ENCODE data around the gene ARHGDIG. TPM values are rescaled to one million over a fixed set of nuclear protein-coding genes. Genes with fewer than 3 reads are reported as not detected.

Gene ARHGDIG
- total RNA-seq, 1 donor from 2014 or later: 7.0 TPM

- DNase-seq: no peak
- no peaks in the 10 kb centered on the region for H3K9me3 ChIP-seq (replicated peaks)
- H3K36me3 ChIP-seq: peaks cover 68% of the 10 kb centered on the region
- intact Hi-C loops (cut with micrococcal nuclease): no loop called here
- H3K27me3 ChIP-seq (ENCODE audit: low read depth): no peaks in the 10 kb centered on the region
- no peak overlapping the region for H3K27ac ChIP-seq (replicated peaks)
- no peaks in the 10 kb centered on the region for H3K4me1 ChIP-seq
- H3K4me3 ChIP-seq: no peak overlapping the region
- TF ChIP-seq, protein P1, sequence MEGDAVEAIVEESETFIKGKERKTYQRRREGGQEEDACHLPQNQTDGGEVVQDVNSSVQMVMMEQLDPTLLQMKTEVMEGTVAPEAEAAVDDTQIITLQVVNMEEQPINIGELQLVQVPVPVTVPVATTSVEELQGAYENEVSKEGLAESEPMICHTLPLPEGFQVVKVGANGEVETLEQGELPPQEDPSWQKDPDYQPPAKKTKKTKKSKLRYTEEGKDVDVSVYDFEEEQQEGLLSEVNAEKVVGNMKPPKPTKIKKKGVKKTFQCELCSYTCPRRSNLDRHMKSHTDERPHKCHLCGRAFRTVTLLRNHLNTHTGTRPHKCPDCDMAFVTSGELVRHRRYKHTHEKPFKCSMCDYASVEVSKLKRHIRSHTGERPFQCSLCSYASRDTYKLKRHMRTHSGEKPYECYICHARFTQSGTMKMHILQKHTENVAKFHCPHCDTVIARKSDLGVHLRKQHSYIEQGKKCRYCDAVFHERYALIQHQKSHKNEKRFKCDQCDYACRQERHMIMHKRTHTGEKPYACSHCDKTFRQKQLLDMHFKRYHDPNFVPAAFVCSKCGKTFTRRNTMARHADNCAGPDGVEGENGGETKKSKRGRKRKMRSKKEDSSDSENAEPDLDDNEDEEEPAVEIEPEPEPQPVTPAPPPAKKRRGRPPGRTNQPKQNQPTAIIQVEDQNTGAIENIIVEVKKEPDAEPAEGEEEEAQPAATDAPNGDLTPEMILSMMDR (IDR thresholded peaks at IDR 0.05; ENCODE audit: borderline replicate concordance): no peak
Observed at GRCh38 chr16:291539-291938, 11.1 kb downstream of the ARHGDIG start.

DNA sequence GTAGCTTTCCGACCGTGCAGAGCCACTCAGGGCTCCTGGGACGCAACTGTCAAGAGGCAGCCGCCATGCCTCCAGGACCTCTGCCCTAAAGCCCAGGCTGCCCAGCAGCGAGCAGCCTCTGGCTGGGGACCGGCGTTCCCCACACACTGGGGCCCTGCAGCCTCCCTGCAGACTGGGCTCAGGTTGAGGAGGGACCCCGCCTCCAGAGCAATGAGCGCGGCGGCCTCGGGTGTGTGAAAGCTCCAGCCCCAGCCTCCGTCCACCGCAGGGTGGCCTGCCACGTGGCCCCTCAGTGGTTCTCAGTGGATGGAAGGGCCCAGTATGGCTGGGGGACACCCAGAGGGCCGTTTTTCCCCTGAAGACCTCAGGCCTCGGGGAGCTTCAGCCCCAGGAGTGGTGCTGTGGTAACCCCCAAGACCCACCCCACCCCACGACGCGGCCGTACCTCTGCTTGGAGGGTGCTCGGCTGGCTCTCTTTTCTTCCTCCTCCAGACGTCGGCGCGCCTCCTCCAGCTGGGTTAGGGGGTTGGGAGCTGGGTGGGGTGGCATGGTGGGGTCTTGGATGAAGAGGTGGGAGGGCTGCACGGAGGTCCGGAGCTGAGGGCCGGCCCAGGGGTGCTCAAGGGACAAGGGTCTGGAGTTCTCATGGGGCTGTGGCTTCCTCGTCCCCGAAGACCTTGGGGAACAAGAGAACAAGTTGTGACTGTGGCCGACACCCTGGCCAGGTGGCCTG is 12.8 kb downstream of the ARHGDIG start:
- peaks cover 72% of the 10 kb centered on the region for H3K36me3 ChIP-seq
- TF ChIP-seq, protein P1 (IDR thresholded peaks at IDR 0.05; ENCODE audit: borderline replicate concordance): no peak
- no peaks in the 10 kb centered on the region for H3K9me3 ChIP-seq (replicated peaks)
- no peak overlapping the region for H3K4me3 ChIP-seq
- DNase-seq: no peak
- H3K4me1 ChIP-seq: no peaks in the 10 kb centered on the region
- intact Hi-C loops (cut with micrococcal nuclease): no loop called here
- no peaks in the 10 kb centered on the region for H3K27me3 ChIP-seq (ENCODE audit: low read depth)
- no peak overlapping the region for H3K27ac ChIP-seq (replicated peaks)

DNA sequence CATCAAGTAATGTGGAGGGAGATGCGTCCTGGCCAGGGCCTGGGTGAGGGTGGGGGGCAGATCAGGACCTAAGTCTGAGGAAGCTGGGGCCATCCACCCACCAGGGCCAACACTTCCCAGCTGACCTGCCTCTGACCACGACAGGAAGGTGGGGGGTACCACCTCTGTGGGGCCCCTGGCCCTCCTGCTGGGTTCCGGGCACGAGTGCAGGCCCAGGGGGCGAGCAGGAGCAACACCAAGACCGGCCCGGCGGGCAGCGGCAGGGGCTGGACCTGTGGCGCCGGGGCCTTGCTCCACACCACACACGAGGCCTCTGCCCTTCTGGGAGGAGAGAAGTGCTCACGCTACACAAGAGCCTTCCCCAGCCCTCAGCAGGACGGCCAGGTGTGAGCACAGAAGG is 15.9 kb downstream of the ARHGDIG start:
- no peaks in the 10 kb centered on the region for H3K27me3 ChIP-seq (ENCODE audit: low read depth)
- no peak overlapping the region for H3K4me3 ChIP-seq
- TF ChIP-seq, protein P1 (IDR thresholded peaks at IDR 0.05; ENCODE audit: borderline replicate concordance): no peak
- no peaks in the 10 kb centered on the region for H3K9me3 ChIP-seq (replicated peaks)
- intact Hi-C loops (cut with micrococcal nuclease): no loop called here
- H3K36me3 ChIP-seq: peaks cover 45% of the 10 kb centered on the region
- DNase-seq: no peak
- no peaks in the 10 kb centered on the region for H3K4me1 ChIP-seq
- no peak overlapping the region for H3K27ac ChIP-seq (replicated peaks)

DNA sequence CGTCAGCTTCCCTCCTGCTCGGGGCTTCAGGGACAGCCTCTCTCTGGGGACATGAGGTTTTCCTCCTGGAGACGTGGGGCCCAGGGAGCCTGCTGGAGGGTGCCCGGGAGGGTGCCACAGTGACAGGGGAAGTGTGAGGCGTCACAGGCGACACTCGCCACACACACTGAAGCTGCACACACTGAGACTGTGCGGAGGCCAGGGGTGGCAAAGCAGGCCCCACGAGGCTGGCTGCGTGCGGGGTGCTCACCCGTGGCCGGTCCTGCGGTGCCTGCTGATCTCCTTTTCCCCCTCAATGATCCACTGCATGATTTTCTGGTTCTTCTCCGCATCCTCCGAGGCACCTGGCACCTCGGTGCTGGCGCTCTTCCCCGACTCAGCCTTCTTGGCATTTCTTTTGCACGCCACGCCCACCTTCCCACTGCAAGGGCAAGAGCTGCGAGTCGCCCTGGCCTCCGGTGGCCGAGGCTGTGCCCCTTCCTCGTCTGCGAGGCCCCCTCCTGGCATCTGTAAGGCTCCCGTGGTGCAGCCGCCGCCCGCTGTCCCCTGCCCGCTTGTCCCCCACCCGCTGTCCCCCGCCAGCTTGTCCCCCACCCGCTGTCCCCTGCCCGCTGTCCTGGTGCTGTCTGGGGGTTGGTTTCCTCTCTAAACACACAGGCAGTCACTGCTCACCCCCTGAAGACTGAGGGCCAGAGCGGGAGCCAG is 16.6 kb downstream of the ARHGDIG start:
- Histone ChIP-seq H3K27ac (replicated peaks) (no peak overlapping the region), H3K9me3 (replicated peaks) (no peaks in the 10 kb centered on the region), H3K27me3 (ENCODE audit: low read depth) (no peaks in the 10 kb centered on the region), H3K4me3 (no peak overlapping the region), H3K4me1 (no peaks in the 10 kb centered on the region), H3K36me3 (peaks cover 40% of the 10 kb centered on the region)
- intact Hi-C loops (cut with micrococcal nuclease): no loop called here
- TF ChIP-seq, protein P1 (IDR thresholded peaks at IDR 0.05; ENCODE audit: borderline replicate concordance): no peak
- DNase-seq: no peak

DNA sequence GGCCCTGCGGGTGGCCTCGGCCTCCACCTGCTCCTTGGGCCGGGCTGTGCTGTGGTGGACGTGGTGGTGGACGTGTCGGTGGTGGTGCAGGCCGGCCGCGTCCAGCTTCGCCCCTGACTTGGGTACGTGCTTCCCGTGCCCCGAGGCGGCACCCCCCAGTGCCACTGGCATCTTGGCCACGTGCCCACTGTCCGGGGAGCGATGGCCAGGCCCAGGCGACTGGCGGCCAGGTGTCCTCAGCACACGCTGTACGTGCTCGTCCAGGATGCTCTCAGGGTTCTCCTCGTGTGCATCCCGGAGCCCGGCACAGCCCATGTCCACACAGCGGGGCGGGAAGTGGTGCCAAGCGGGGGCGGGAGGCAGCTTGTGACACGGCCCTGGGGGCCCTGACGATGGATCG is 17.4 kb downstream of the ARHGDIG start:
- Histone ChIP-seq H3K27me3 (ENCODE audit: low read depth) (no peaks in the 10 kb centered on the region), H3K4me1 (no peaks in the 10 kb centered on the region), H3K27ac (replicated peaks) (no peak overlapping the region), H3K9me3 (replicated peaks) (no peaks in the 10 kb centered on the region), H3K4me3 (no peak overlapping the region), H3K36me3 (peaks cover 37% of the 10 kb centered on the region)
- no peak for DNase-seq
- intact Hi-C loops (cut with micrococcal nuclease): no loop called here
- TF ChIP-seq, protein P1 (IDR thresholded peaks at IDR 0.05; ENCODE audit: borderline replicate concordance): no peak
